Retina (tissue), 1 donor: ENCODE data around the gene TBC1D32.
"Not testable (repeated sequence)": the region's sequence is repeated elsewhere in the genome, so short reads cannot be mapped to it uniquely, and the experiment has no call there.

Experiments
- DNase-seq: peaks from one replicate; pipeline ENCODE4 v3.0.0-alpha.2; 2016

TBC1D32 gene, protein sequence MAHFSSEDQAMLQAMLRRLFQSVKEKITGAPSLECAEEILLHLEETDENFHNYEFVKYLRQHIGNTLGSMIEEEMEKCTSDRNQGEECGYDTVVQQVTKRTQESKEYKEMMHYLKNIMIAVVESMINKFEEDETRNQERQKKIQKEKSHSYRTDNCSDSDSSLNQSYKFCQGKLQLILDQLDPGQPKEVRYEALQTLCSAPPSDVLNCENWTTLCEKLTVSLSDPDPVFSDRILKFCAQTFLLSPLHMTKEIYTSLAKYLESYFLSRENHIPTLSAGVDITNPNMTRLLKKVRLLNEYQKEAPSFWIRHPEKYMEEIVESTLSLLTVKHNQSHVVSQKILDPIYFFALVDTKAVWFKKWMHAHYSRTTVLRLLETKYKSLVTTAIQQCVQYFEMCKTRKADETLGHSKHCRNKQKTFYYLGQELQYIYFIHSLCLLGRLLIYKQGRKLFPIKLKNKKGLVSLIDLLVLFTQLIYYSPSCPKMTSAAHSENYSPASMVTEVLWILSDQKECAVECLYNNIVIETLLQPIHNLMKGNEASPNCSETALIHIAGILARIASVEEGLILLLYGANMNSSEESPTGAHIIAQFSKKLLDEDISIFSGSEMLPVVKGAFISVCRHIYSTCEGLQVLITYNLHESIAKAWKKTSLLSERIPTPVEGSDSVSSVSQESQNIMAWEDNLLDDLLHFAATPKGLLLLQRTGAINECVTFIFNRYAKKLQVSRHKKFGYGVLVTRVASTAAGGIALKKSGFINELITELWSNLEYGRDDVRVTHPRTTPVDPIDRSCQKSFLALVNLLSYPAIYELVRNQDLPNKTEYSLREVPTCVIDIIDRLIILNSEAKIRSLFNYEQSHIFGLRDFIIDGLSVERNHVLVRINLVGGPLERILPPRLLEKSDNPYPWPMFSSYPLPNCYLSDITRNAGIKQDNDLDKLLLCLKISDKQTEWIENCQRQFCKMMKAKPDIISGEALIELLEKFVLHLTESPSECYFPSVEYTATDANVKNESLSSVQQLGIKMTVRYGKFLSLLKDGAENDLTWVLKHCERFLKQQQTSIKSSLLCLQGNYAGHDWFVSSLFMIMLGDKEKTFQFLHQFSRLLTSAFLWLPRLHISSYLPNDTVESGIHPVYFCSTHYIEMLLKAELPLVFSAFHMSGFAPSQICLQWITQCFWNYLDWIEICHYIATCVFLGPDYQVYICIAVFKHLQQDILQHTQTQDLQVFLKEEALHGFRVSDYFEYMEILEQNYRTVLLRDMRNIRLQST

DNA sequence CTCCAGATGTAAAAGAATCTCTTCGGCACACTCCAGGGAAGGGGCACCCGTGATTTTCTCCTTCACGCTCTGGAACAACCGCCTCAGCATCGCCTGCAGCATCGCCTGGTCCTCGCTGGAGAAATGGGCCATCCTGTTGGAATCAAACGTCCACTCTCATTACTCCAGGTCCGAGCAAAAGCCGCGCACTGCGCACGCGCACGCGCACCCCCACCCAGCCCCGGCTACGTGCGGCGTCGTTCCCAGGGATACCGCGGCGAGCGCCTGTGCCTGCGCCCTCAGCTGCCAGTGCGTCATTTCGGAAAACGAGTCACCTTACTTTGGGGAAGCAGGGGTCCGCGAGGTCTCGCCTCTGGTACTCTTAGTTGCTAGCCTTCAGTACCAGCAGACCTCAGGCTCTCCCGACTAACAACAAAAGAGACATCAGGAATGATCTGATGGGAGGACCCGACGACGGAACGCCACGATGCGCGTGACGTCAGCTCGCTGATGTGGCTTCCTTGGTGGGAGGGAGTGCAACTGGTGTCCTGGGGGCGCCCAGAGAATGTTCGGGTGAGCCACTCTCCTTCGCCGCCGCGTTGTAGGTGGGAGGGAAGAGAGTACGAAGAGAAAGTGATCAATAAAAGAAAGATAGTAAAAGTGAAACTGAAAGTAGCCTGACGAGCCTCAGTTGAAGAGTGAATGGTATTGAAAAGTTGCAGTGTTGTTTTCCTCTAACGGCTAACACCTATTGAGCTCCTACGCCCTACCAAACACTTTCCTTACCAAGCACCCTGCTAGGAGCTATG is at the start of gene TBC1D32:
Gene TBC1D32, minus strand, starts transcription at position 182 of the 788 bp plus-strand sequence. Its CDS starts 50 bp downstream, at position 132.
- DNase-seq, result peak; percentile 98

DNA sequence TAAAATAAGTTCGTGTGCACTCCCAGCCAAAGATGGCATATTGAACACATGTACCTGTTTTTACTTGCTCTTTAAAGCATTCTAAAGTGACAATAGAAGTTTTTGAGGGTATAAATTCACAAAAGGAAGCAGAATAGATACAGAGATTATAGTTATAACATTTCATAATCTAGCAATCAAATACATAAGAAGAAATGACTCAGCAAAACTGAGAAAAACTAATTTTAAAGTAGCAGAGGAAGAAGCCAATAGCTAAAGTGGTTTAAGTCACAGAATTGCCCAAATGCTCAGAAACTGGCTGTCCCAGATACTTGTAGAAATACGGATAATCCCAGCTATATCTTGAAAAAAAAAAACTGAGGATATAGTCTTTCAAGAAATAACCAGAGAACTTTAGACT is 49.2 kb upstream of the TBC1D32 start:
- no peak for DNase-seq

DNA sequence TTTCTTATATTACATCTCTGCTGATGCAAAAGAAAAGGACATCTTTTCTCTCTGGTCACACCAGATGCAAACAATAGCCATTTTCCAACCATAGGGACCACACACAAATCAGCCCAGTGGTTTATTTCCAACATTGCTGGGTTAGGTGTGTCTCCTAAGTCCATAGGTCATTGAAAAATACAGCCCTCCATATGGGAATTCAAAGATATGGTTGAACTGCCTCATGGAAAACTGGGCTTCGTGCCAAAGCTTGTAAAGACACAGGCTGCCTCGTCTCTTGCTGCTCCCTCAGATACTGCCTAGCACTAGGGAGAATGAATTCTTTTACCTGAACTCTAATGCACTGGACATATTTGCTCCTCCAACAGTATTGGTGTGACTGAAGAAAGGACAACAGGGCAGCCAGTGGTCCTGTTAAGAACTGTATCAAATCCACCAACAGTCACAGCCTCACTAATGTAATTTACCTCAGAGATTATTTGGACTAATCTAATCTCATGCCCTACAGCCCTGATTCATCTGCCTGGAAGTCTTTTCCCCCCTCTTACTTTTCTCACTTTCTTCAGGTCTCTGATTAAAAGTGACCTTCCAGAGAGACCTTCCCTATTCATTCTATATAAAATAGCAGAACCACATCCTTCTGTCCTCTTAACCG is 48.3 kb upstream of the TBC1D32 start:
- DNase-seq, result no peak

DNA sequence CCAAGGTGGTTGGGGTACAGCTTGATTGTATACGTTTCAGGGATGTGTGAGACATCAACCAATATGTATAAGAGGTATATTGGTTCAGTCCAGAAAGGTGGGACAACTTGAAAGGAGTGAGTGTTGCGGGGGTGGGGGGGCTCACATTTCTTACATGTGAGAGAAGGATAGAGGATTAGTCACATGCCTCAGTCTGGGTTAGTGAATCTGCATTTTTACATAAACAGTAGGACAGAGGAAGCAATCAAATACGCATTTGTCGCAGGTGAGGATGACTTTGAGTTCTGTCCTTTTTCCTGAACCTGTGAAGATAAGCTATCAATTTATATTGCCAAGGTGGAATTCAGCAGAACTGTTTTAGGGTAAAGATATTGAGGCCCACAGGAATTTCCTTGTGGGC is 42.1 kb upstream of the TBC1D32 start:
- no peak for DNase-seq

DNA sequence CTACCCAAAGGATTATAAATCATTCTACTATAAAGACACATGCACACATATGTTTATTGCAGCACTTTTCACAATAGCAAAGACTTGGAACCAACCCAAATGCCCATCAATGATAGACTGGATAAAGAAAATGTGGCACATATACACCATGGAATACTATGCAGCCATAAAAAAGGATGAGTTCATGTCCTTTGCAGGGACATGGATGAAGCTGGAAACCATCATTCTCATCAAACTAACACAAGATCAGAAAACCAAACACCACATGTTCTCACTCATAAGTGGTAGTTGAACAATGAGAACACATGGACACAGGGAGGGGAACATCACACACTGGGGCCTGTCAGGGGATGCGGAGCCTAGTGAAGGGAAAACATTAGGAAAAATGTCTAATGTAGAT is 39.9 kb upstream of the TBC1D32 start:
- not testable (repeated sequence) for DNase-seq

DNA sequence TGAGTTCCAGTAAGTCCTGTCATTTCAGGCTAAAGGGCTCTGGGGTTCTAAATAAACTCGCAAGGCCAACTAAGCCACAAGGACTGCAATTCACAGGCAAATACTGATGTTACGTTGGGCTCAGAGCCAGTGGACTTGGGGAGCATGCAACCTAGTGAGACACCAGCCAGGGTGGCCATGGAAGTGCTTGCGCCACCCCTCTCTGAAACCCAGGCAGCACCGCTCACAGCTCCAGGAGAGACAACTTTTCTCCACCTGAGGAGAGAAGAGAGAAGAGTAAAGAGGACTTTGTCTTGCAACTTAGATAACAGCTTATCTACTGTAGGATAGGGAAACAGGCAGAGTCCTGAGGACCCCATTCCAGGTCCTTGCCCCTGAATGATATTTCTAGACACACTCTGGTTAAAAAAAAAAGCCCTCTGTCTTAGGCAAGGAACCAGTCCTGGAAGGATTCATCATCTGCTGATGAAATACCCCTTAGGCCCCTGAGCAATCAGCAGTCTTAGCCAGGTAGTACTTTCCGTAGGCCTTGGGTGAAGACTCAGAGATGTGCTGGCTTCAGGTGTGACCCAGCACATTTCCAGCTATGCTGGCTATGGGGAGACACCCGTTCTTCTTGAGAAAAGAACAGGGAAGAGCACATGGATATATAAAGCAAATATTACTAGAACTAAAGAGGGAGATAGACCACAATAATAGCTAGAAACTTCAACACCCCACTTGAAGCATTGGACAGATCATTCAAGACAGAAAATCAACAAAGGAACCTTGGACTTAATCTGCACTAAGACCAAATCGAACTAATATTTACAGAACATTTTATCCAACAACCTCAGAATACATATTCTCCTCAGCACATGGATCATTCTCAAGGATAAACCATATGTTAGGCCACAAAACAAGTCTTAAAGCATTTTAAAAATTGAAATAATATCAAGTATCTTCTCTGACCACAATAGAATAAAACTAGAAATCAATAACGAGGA is 31.5 kb upstream of the TBC1D32 start:
- no peak for DNase-seq

DNA sequence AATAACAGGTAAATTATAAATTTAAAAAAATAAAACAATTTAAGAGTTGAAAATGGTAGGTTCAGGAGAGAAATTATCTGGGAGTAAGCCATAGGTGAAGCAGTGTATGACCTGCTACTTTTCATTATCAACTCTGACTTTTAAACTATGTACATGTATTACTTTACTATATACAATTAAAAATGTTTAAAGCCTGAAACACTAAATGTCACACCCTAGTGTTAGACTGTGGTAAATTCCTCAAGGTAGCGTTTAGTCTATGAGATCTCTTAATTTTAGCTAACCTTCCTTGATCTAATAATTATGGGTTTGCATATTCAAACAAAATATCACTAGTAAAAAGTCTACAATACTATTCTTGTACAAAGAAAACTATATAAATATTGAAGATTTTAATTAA is 22.3 kb upstream of the TBC1D32 start:
- no peak for DNase-seq

DNA sequence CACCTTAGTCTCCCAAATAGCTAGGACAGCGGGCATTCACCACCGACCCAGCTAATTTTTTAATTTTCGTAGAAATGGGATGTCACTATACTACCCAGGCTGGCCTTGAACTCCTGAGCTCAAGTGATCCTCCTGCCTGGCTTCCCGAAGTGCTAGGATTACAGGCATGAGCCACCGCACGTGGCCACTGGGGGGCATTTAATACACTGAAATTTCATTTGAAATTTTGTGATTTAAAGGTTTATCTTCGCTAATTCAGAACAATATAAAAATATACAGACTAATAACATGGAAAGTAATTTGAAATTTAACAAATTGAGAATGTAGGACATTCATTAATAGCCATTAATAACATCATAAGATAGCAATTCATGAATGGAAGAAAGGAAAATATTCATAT is 20.5 kb upstream of the TBC1D32 start:
- no peak for DNase-seq

DNA sequence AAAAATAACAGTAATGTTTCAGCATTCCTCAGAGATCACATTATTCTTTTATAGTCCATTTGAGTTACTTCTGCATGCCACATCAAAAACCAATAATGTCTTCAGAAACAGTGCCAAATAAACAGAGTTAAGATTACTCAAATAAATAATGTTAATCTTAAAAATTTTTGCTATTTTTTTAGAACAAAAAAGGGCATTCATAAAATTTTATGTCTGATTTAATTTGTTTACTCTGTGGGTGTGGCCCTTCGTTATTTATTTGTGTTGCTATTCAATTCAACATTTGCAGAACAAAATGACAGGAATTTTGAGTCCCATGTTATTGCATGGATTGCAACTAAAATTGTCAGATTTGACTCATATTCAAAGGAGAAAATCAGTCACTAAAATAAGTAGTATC is 18.7 kb upstream of the TBC1D32 start:
- DNase-seq, result no peak

DNA sequence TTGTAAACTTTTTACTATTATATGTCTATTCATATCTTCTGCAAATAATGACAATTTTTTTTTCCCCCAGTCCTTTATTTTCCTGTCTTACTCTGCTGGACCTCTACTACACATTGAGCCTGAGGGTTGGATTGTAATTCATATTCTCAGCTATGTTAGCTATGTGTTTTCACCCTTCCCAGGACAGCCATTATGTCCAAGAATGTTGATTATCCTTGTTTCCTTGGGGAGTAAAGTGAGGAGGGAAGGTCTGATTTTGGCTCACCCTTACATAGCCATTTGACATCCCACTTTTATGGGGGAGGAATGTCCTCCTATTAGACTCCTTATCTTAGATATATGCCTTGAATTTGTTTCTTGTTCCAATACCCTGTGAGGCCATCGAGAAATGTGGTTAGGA is 17.6 kb upstream of the TBC1D32 start:
- DNase-seq, result no peak

DNA sequence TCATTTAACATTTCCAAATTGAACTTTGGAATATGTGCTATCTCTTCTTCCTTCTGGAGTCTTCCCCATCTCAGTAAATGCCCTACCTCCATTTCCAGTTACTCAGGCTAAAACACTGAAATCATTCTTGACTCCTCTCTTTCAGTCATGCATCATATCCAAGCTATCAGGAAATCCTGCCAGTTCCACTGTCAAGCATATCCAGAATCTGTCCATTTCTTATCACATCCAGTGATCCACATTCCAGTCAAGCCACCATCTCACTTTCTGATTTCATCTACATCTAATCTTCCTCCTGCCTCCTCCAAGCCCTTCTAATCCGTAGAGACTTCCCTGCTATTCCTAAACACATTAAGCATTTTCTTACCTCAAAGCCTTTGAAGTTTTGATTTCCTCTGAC is 15.3 kb upstream of the TBC1D32 start:
- no peak for DNase-seq

DNA sequence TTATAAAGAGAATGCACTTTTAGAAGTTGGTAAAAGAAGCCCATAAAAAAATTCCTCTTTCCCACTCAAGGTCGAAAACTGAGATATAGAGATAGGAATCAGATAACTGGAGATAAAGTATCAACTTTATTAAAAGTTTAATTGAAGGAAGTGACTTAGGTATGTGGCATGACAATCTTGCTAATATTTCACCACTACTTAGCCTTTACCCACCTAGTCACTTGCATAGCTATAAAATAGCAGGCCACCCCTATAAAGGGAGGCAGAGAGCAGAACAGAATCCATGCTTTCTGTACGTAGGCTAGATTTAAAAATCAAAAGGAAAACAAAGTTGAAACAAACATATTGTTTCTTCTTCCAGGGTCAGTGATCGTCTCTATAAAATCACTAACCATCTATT is 13.2 kb upstream of the TBC1D32 start:
- DNase-seq, result no peak

DNA sequence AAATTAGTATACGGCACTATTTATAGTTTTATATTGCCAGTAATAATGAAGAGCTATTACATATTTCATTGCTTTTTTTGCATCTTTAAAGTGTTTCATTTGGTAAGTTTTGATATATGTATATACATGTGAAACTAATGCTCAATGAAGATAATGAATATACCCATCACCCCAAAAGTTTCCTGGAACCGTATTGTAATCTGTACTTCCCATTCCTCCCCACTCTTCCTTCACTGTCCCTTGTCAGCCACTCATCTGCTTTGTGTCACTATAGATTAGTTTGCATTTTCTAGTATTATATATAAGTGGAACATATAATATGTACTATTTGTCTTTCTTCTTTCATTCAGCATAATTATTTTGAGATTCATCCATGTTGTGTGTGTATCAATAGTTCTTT is 10.3 kb upstream of the TBC1D32 start:
- no peak for DNase-seq

DNA sequence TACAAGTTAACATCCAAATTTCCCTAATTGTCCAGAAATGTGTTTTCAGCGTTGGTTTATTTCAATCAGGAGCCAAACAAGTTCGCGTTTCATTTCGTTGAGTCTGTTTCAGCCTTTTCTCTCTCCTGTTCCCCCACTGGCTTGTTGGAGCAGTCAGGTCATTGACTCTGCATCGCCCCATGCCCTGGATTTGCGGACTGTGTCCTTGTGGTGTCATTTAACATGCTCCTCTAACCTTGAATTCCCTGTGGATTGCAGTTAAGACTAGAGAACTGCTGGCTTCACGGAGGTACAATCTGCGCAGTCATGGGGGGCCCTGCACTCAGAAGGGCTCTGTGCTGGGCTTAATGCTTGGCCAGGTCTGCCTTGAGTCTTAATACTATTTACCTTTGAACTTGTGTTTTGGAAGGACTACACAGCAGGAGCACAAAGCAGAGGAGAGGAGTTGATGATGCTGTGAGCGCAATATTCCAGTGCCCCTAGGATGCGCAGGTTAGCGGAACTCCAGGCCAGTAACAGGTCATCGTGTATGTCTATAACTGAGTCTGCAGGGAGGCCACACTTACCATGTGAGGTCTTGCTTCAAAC is 5.5 kb upstream of the TBC1D32 start:
- DNase-seq, result no peak

DNA sequence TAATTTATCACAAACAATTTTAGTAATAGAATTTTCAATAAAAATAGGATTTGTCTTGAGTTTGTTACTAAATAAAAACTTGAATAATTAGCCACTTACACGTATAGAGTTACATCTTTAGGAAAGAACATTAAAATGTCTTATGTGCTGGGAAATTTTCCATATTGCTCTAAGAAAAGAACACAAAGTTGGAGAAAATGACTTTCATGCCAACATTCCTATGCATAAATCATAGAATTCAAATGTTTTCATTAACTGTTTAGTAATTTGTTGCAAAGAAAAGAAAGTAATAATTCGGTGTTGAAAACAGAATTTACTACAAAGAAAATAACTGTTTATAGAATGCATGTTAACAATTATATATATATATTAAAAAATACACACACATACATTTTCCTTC is 4.7 kb upstream of the TBC1D32 start:
- no peak for DNase-seq

DNA sequence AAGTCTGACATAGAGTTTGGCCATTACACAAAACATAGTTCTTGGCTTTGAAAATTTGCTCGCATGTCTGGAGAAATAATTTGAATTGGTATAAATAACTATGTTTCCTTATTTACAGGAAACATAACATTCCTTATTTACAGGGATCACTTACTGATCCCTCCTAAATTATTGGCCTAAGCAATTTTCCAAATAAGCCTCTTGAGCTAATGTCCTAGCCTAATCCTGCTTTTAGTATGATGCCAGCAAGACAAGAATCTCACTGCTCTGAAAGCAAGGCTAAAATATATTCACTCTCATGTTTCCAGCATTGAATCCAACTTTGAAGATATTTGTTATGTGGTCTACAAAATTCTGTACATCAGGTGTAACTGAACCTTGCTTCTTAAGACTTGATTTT is 4.1 kb upstream of the TBC1D32 start:
- DNase-seq, result no peak

DNA sequence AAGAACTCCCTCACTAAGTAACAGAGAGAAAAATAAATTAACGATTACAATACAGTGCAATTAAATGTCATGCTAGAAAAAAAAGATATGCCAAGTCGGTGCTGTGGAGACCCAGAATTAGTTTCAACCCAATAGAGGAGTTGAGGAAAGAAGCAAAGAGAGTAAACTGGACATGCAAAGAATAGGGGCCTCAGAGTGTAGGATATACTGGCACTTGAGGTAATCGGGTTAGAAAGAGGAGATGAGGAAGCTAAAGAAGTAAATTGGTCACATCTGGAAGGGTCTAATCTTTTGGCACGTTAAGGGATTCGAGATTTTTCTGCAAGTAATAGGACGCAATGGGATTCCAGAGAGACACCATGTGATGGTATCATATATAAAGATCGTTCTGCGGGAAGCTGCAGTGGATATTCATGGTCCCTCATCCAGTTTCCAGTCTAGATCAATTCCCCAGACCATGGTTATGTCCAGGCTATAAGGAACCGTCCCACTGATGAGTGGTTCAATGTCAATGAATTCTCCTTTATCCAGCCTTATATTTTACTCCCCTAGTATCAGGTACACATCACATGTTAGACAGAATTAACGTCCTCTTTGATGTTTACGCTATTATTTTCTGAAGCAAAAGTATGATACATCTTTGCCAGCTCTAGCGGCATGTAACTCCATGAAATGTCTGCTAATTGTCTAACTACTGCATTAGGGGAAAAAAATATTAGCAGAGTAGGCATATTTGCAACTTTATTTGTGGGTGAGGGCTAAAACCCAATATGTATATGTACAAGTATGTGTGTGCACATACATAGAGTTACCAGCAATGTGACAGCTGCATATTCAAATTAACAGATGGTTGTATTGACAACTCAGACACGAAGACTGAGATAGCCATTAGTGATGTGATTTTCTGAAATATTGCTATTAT is 1.1 kb upstream of the TBC1D32 start:
- no peak for DNase-seq

DNA sequence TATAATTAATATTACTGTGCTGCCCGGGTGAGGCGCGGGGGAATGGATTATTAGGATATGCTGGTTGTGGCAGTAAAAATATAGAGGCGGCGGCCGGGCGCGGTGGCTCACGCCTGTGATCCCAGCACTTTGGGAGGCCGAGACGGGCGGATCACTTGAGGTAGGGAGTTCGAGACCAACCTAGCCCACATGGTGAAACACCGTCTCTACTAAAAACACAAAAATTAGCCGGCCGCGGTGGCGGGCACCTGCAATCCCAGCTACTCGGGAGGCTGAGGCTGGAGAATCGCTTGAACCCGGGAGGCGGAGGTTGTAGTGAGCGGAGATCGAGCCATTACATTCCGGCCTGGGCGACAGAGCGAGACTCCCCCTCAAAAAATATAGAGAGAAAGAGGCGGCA is 586 bp downstream of the TBC1D32 start:
- DNase-seq, result peak; percentile 9

DNA sequence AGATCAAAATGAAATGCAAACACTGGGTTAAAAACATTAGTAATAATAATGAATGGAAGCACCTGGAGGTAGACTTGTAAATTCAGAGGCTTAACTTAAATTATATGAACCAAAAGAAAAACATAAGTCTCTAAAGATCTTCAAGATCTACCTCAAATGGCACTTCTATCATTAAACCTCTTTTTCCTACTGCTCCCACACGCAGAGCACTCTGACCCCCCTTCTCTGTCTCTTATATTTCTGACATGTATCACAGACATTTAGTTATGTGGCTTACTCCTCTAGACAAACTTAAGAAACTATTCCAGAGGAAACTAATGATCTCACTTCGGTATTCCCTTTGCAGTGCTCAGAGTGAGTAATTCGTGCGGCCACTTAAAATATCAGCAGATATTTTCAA is 1.1 kb downstream of the TBC1D32 start:
- DNase-seq, result no peak
